HFF-Myc (cell line): ENCODE measurements around the gene ZBTB24.
A peak's percentile ranks its signal among the peaks of the same experiment; 100 is the strongest.

Source experiments
- DNase-seq: peaks from one replicate; pipeline ENCODE4 v3.0.0-alpha.2; 2011; ENCODE audit warnings: low read depth; ENCODE audit errors: extremely low read depth
- H3K4me3 ChIP-seq: replicated peaks from 2 replicates; pipeline ENCODE4 v1.5.1; 2011; ENCODE audit warnings: low read depth, mild to moderate bottlenecking, control low read depth, low read length
- TF ChIP-seq, protein P1 (sequence below): IDR thresholded peaks from 2 replicates; pipeline ENCODE4 v1.5.1; 2012; ENCODE audit warnings: mild to moderate bottlenecking, low read depth, low read length, control low read depth; ENCODE audit errors: missing control alignments

The ZBTB24 gene

DNA sequence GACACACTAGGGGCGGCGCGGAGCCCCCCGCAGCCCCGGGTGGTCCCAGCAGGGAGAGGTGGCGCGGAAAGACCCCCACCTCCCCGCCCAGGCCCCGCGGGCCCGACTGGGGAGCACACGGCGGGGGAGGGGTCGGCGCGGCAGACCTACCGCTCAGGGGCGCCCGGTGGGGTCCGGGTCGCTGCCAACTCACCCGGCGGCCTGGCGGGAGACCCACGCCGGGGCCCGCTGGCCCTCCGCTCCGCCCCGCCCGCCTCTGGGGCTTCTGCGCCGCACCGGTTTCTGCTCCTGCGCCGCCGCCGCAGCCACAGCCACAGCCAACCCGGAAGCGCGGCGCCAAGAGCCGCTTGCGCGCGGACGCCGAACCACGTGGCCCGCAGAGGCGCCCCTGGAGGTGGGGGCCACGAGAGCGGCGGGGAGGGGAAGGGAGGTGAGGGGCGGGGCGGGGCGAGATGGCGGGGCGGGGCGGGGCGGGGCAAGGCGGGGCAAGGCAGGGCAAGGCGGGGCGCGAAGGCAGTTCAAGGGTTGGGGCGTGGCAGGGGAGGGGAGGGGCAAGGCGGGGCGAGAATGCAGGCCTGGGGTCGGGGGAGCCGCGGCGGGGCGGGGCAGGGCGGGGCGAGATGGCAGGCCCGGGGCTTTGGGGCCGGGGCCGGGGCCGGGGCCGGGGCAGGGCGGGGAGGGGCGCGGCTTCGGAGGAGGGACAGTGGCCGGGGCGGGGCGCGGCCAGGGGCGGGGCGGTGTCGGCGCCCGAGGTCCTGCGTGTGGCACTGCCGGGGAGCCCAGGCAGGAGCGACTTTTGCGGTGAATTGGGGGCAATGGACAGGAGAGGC lies at the start of gene ZBTB24:
Gene ZBTB24 (minus strand): TSS at position 315 of the 830 bp plus-strand sequence. CDS start 1,193 bp downstream, outside the sequence.
- TF ChIP-seq, protein P1, sequence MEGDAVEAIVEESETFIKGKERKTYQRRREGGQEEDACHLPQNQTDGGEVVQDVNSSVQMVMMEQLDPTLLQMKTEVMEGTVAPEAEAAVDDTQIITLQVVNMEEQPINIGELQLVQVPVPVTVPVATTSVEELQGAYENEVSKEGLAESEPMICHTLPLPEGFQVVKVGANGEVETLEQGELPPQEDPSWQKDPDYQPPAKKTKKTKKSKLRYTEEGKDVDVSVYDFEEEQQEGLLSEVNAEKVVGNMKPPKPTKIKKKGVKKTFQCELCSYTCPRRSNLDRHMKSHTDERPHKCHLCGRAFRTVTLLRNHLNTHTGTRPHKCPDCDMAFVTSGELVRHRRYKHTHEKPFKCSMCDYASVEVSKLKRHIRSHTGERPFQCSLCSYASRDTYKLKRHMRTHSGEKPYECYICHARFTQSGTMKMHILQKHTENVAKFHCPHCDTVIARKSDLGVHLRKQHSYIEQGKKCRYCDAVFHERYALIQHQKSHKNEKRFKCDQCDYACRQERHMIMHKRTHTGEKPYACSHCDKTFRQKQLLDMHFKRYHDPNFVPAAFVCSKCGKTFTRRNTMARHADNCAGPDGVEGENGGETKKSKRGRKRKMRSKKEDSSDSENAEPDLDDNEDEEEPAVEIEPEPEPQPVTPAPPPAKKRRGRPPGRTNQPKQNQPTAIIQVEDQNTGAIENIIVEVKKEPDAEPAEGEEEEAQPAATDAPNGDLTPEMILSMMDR, result no peak
- no peak for DNase-seq
- peak within 1 kb of the TSS; percentile 75 for H3K4me3 ChIP-seq

DNA sequence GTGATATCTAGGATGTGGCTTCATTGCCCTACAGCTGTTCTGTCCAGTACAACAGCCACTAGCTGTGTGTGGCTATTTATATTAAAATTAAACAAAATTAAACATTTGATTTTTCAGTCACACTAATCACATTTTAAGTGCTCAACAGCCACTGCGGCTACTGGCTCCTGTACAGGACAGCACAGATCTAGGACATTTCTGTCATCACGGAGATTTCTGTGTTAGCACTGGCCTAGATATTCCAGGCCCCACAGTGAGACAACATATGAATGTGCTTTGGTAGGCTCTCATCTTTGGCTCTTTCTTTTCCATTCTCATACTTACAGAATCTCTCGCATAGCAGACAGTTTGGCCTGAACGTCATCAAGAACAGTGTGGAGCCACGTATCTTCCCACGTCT lies 48.4 kb upstream of the ZBTB24 start:
- DNase-seq, result no peak
- H3K4me3 ChIP-seq, result no peak overlapping the region
- TF ChIP-seq, protein P1, result no peak

- no peak overlapping the region for H3K4me3 ChIP-seq
- no peak for DNase-seq
- TF ChIP-seq, protein P1, result no peak
These were observed 45.0 kb upstream of the ZBTB24 start for GRCh38 chr6:109527989-109528388.

DNA sequence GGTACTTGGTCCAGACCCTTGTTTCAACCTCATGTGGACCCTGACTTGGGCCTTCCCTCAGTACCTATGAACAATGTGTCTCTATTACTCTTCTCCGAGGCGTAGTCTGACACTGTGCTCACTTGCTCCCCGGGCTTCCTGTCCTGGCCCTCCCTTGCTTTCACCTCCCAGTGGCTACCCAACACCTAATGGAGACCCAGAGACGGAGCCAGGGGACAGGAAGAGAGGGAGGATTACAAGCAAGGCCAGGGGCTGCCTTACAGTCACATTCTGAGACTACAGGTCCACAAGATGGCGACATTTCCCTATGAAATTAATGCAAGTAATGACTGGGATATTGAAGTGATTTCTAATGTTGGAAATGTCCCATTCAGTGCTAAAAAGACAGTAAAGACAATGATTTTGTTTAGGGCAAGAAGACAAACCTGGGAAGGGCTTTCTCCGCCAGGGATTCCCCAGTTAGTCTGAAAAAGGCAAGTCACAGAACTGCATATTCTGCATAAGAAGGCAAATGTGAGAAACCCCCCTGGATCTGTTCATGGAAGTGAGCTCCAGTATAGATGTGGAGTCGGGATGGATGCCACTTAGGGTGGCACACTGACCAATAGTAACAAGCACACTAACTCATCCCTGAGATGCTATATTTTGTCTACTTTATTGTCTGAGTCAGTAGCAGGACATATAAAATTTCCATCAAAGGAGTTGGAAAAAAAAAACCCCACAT lies 44.0 kb upstream of the ZBTB24 start:
- no peak overlapping the region for H3K4me3 ChIP-seq
- TF ChIP-seq, protein P1, result peak; percentile 52
- peak; percentile 37 for DNase-seq

DNA sequence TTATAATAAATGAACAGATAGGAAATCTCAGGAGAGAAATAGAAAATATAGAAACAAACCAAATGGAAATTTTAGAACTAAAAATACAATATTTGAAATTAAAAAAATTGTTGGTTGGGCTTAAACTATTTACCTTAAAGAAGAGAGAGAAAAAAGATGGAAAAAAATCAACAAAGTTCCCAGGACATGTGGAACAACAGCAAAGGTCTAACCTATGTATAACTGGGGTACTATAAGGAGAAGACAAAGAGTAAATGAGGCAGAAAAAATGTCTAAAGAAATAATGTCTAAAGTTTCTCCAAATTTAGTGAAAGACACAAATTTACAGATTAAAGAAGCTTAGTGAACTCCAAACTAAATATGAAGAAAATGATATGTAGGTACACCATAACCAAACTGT lies 41.1 kb upstream of the ZBTB24 start:
- no peak for DNase-seq
- TF ChIP-seq, protein P1, result no peak
- no peak overlapping the region for H3K4me3 ChIP-seq

DNA sequence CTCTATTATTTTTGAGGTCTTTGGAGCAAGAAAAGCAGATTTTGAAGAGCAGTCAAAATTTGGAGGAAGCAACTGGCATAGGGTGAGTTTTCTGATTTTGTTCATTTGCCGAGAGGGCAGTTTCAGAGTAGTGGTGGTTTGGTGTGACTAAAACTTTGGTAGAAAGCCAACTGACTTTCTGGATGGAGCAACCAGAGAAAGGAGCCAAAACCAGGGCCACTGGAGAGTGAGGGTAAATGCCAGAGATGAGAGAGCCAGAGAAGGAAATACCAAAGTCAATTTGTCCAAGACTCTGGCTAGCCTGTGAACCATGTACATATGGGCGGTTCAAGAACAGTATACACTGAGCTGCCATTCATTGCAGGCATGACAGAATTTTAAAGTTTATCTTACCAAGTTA lies 40.5 kb upstream of the ZBTB24 start:
- H3K4me3 ChIP-seq, result no peak overlapping the region
- no peak for DNase-seq
- TF ChIP-seq, protein P1, result no peak
